ENCODE results near the gene CHST15. TPM values are rescaled to one million over a fixed set of nuclear protein-coding genes. Genes with fewer than 3 reads are reported as not detected.

CHST15 gene
- total and polyA plus RNA-seq, 2 of the 8 experiments (the other 6 are each of a cell fraction or from before 2014, with no cell fraction given): 8.8 to 9.1 TPM

GRCh38 chr10:124123156-124123555 is 29.8 kb upstream of the CHST15 start (continued):
- TF ChIP-seq ZNF274 (IDR thresholded peaks at IDR 0.05; ENCODE audit: borderline replicate concordance, extremely low read depth, low read length): no peak
- TF ChIP-seq RFX5 (IDR thresholded peaks at IDR 0.05; ENCODE audit: borderline replicate concordance, low read depth, low read length): no peak
